Heart left ventricle (tissue), 16 donors: Measurements from ENCODE around the gene RNF123. TPM values are rescaled to one million over a fixed set of nuclear protein-coding genes. Genes with fewer than 3 reads are reported as not detected.

Experiments used
- ATAC-seq, 4 donors: fragments of 200-7000 bp; cut with Tn5 transposase; one replicate each; pipeline ENCODE4 v1.9.1; 2020 to 2022; ENCODE audit warnings: moderate library complexity in 4 of 4, mild to moderate bottlenecking in 3 of 4, moderate number of reproducible peaks in 1 of 4
- DNase-seq, 5 donors: peaks; one replicate each; pipeline ENCODE4 v3.0.0-alpha.2; 2020
- H3K27ac ChIP-seq, 12 donors: fragments of 200-600 bp; sonication (generic) in 4 of 12; one replicate each; pipeline versions ENCODE4 v1.5.0 to v1.8.0; 2016 to 2022; ENCODE audit warnings: mild to moderate bottlenecking in 2 of 12
- H3K27me3 ChIP-seq, 9 donors: fragments of 200-600 bp; sonication (generic) in 2 of 9; one replicate each; pipeline versions ENCODE4 v1.5.1 to v1.8.0; 2016 to 2022; ENCODE audit warnings: mild to moderate bottlenecking in 3 of 9
- H3K36me3 ChIP-seq, 9 donors: fragments of 200-600 bp; sonication (generic) in 2 of 9; one replicate each; pipeline versions ENCODE4 v1.5.0 to v1.8.0; 2018 to 2022; ENCODE audit warnings: mild to moderate bottlenecking in 2 of 9
- H3K4me1 ChIP-seq, 12 donors: fragments of 200-600 bp; sonication (generic) in 4 of 12; one replicate each; pipeline versions ENCODE4 v1.5.0 to v1.8.0; 2016 to 2022; ENCODE audit warnings: mild to moderate bottlenecking in 3 of 12
- H3K4me3 ChIP-seq, 12 donors: fragments of 200-600 bp; sonication (generic) in 4 of 12; one replicate each; pipeline versions ENCODE4 v1.5.0 to v1.8.0; 2017 to 2022; ENCODE audit warnings: mild to moderate bottlenecking in 9 of 12, moderate library complexity in 4 of 12
- H3K9me3 ChIP-seq, 12 donors: fragments of 200-600 bp; sonication (generic) in 4 of 12; one replicate each; pipeline versions ENCODE4 v1.5.0 to v1.8.0; 2016 to 2022; ENCODE audit warnings: mild to moderate bottlenecking in 1 of 12
- CTCF ChIP-seq, 12 donors: fragments of 200-600 bp; sonication (generic) in 4 of 12; IDR thresholded peaks; one replicate each; pipeline versions ENCODE4 v1.5.0 to v1.8.0; 2018 to 2022; ENCODE audit warnings: antibody characterized with exemption in 12 of 12, mild to moderate bottlenecking in 5 of 12
- POLR2A ChIP-seq, 2 donors: fragments of 450-650 bp; IDR thresholded peaks; one replicate each; pipeline ENCODE4 v1.6.1; 2017; ENCODE audit warnings: antibody characterized with exemption in 2 of 2, mild to moderate bottlenecking in 2 of 2, moderate library complexity in 2 of 2
- WGBS, 4 donors: extraction: QIAGEN DNeasy Blood & Tissue Kit in 2 of 4; methylation state at CpG; one replicate each; pipeline versions ENCODE4 v1.1.5 to v1.1.7; 2013 to 2018; 5-methylcytosine and 5-hydroxymethylcytosine counted together
- intact Hi-C, 10 donors: fragments of 100-400 bp; cut with DNase I; formaldehyde crosslinking; loops; one replicate each; pipeline versions ENCODE4 v1.11.1 to v1.14.2; 2022
- polyA plus RNA-seq, 2 donors: library from polyadenylated mRNA; stranded (reverse); fragments of 200-250 nt; gene quantifications; one replicate each; pipeline ENCODE4 v1.2.3, GENCODE V29; 2013
- total RNA-seq, 9 donors: library from RNA; depleted of rRNA in 2 of 9; stranded (reverse); fragments of >200 nt in 2 of 9; fragmentation: NEBNext Ultra II Directional in 3 of 9; extraction: Animal tissue kit (Norgen Biotek cat#: 25700) in 3 of 9; gene quantifications; one replicate each; pipeline versions ENCODE4 v1.1.0 to v1.2.4, GENCODE V29; 2016 to 2023
- donor health status: ischemic (EF 13 %, LVEDD 7.1; RV severe dilation, severe dysfunction).
- donor health status: healthy with polysubstance abuse.
- donor health status: DM: no; HTN: yes; CAD: no.
- donor health status: DM: no; HTN: no; CAD: no.
- donor health status: ischemic (EF 25% LVEDD 6.9; RV normal size, moderate dysfunction).
- donor health status: ischemic (EF 25% LVEDD 5.7; RV mildly dilated, moderate dysfunction).
- donor health status: healthy.
- donor health status: DM: yes; HTN: yes; CAD: no.
- donor health status: ischemic (EF 35%, LVEDD 5.7; RV mildly dilated, moderate dysfunction).
- donor health status: nonischemic (EF 11% LVEDD 7.7; RV severe dilation, severe dysfunction).
- donor health status: DM: yes; HTN: yes; CAD: no.
- donor health status: PGD.
- donor health status: ischemic (EF 29% LVEDD 5.4; RV normal size, mild dysfunction).
- donor health status: nonischemic (EF 23%, LVEDD 6.1; RV moderate dilation, normal function).

Gene RNF123
- total and polyA plus RNA-seq, 11 donors: 27.7 to 61.4 (median 46.0) TPM

GRCh38 chr3:49658711-49659110 is 30.6 kb upstream of the RNF123 start:
- no peaks in the 10 kb centered on the region for H3K27me3 ChIP-seq
- DNase-seq (no peak), ATAC-seq (no peak)
- intact Hi-C loops: no loop called here
- TF ChIP-seq POLR2A (IDR thresholded peaks at IDR 0.05): no peak
- TF ChIP-seq CTCF (IDR thresholded peaks at IDR 0.05): no peak
- no peaks in the 10 kb centered on the region for H3K9me3 ChIP-seq
- H3K27ac ChIP-seq: no peak overlapping the region
- no peaks in the 10 kb centered on the region for H3K36me3 ChIP-seq
- WGBS, 4 donors: 74 to 93% (median 79%) methylated on average over 2 of the region's 2 CpGs
- H3K4me3 ChIP-seq: no peak overlapping the region
- H3K4me1 ChIP-seq: no peaks in the 10 kb centered on the region

- Histone ChIP-seq H3K4me1 (no peaks in the 10 kb centered on the region), H3K9me3 (no peaks in the 10 kb centered on the region), H3K36me3 (no peaks in the 10 kb centered on the region), H3K27me3 (no peaks in the 10 kb centered on the region), H3K4me3 (no peak overlapping the region), H3K27ac (no peak overlapping the region)
- WGBS, 4 donors: 55 to 84% (median 73%) methylated on average over 3 to 4 of the region's 4 CpGs
- TF ChIP-seq CTCF (IDR thresholded peaks at IDR 0.05) (no peak), POLR2A (IDR thresholded peaks at IDR 0.05) (no peak)
- ATAC-seq (no peak), DNase-seq (no peak)
- intact Hi-C loops: no loop called here
Measured at GRCh38 chr3:49659756-49660155, 29.6 kb upstream of the RNF123 start.

- H3K9me3 ChIP-seq: no peaks in the 10 kb centered on the region
- intact Hi-C loops: no loop called here
- TF ChIP-seq CTCF (IDR thresholded peaks at IDR 0.05): no peak
- no peak for TF ChIP-seq POLR2A (IDR thresholded peaks at IDR 0.05)
- H3K36me3 ChIP-seq: no peaks in the 10 kb centered on the region
- DNase-seq: no peak
- H3K4me1 ChIP-seq: peaks cover 0 to 9% (median 0%) of the 10 kb centered on the region in 12 donors
- H3K27me3 ChIP-seq: no peaks in the 10 kb centered on the region
- no peak for ATAC-seq
- H3K27ac ChIP-seq: no peak overlapping the region
- H3K4me3 ChIP-seq: no peak overlapping the region
- 77 to 88% (median 85%) methylated on average over 14 of the region's 14 CpGs for WGBS, 4 donors
Measured at GRCh38 chr3:49661281-49661680, 28.1 kb upstream of the RNF123 start.

- TF ChIP-seq POLR2A (IDR thresholded peaks at IDR 0.05) (no peak), CTCF (IDR thresholded peaks at IDR 0.05) (no peak)
- DNase-seq (no peak), ATAC-seq (no peak)
- H3K27ac ChIP-seq: no peak overlapping the region
- peaks cover 0 to 9% (median 0%) of the 10 kb centered on the region in 12 donors for H3K4me1 ChIP-seq
- H3K27me3 ChIP-seq: no peaks in the 10 kb centered on the region
- no peaks in the 10 kb centered on the region for H3K9me3 ChIP-seq
- intact Hi-C loops: no loop called here
- 88 to 92% (median 91%) methylated on average over 21 to 22 of the region's 22 CpGs for WGBS, 4 donors
- no peaks in the 10 kb centered on the region for H3K36me3 ChIP-seq
- H3K4me3 ChIP-seq: no peak overlapping the region
Measured at GRCh38 chr3:49662021-49662420, 27.3 kb upstream of the RNF123 start.
